Left lung (tissue), 10 donors: ENCODE data around the gene CDH1. TPM values are rescaled to one million over a fixed set of nuclear protein-coding genes. Genes with fewer than 3 reads are reported as not detected.

Experiments
- ATAC-seq: fragments of 200-7000 bp; cut with Tn5 transposase; one replicate; pipeline ENCODE4 v1.9.1; 2020; ENCODE audit warnings: moderate library complexity
- DNase-seq, 4 donors: peaks; one replicate each; pipeline ENCODE4 v3.0.0-alpha.2; 2013 to 2020
- H3K27ac ChIP-seq, 2 donors: fragments of 200-600 bp; sonication (generic) in 1 of 2; one replicate each; pipeline versions ENCODE4 v1.5.0 to v1.8.0; 2020 to 2021
- H3K27me3 ChIP-seq, 2 donors: fragments of 200-600 bp; sonication (generic) in 1 of 2; one replicate each; pipeline versions ENCODE4 v1.5.0 to v1.8.0; 2020 to 2021
- H3K36me3 ChIP-seq, 2 donors: fragments of 200-600 bp; sonication (generic) in 1 of 2; one replicate each; pipeline versions ENCODE4 v1.5.0 to v1.8.0; 2020 to 2021
- H3K4me1 ChIP-seq, 2 donors: fragments of 200-600 bp; one replicate each; pipeline ENCODE4 v1.8.0; 2021
- H3K4me3 ChIP-seq, 2 donors: fragments of 200-600 bp; sonication (generic) in 1 of 2; one replicate each; pipeline versions ENCODE4 v1.5.0 to v1.8.0; 2020 to 2021; ENCODE audit warnings: mild to moderate bottlenecking in 1 of 2
- H3K9me3 ChIP-seq, 2 donors: fragments of 200-600 bp; sonication (generic) in 1 of 2; one replicate each; pipeline versions ENCODE4 v1.5.0 to v1.8.0; 2020 to 2021
- CTCF ChIP-seq, 2 donors: fragments of 200-600 bp; sonication (generic) in 1 of 2; IDR thresholded peaks; one replicate each; pipeline versions ENCODE4 v1.5.0 to v1.8.0; 2021; ENCODE audit warnings: antibody characterized with exemption in 2 of 2
- intact Hi-C, 2 donors: fragments of 100-400 bp; cut with DNase I; formaldehyde crosslinking; loops; one replicate each; pipeline versions ENCODE4 v1.11.2 to v1.14.2; 2022
- polyA plus RNA-seq, 6 donors: library from polyadenylated mRNA; unstranded; fragments of 120-200 nt; gene quantifications; one replicate each; pipeline ENCODE4 v1.2.1, GENCODE V29; 2013; ENCODE audit not compliant: insufficient read length in 6 of 6
- total RNA-seq, 2 donors: library from RNA; stranded (reverse); fragmentation: NEBNext Ultra II Directional; extraction: Animal tissue kit (Norgen Biotek cat#: 25700); gene quantifications; one replicate each; pipeline ENCODE4 v1.2.1, GENCODE V29; 2021
- donor health status: DM: no; HTN: yes; CAD: no.
- donor health status: DM: no; HTN: no; CAD: no.

Gene CDH1
- total and polyA plus RNA-seq, 8 donors = 123 to 292 (median 164) TPM

GRCh38 chr16:68875871-68876270 lies 138.8 kb downstream of the CDH1 start:
- Histone ChIP-seq H3K9me3 (no peaks in the 10 kb centered on the region), H3K36me3 (peaks cover 0 to 88% of the 10 kb centered on the region in 2 donors), H3K4me1 (no peaks in the 10 kb centered on the region), H3K27me3 (no peaks in the 10 kb centered on the region), H3K27ac (no peak overlapping the region), H3K4me3 (no peak overlapping the region)
- intact Hi-C loops = no loop called here
- no peak for ATAC-seq
- no peak for TF ChIP-seq CTCF (IDR thresholded peaks at IDR 0.05)
- DNase-seq = no peak

GRCh38 chr16:68883685-68884084 lies 146.6 kb downstream of the CDH1 start:
- H3K27ac ChIP-seq = no peak overlapping the region
- intact Hi-C loops = no loop called here
- H3K36me3 ChIP-seq = peaks cover 0 to 53% of the 10 kb centered on the region in 2 donors
- no peaks in the 10 kb centered on the region for H3K9me3 ChIP-seq
- no peaks in the 10 kb centered on the region for H3K27me3 ChIP-seq
- no peak overlapping the region for H3K4me3 ChIP-seq
- TF ChIP-seq CTCF (IDR thresholded peaks at IDR 0.05) = no peak
- DNase-seq = no peak
- no peak for ATAC-seq
- H3K4me1 ChIP-seq = no peaks in the 10 kb centered on the region

GRCh38 chr16:68884401-68884800 lies 147.3 kb downstream of the CDH1 start:
- Histone ChIP-seq H3K4me3 (no peak overlapping the region), H3K9me3 (no peaks in the 10 kb centered on the region), H3K27ac (no peak overlapping the region), H3K36me3 (peaks cover 0 to 46% of the 10 kb centered on the region in 2 donors), H3K27me3 (no peaks in the 10 kb centered on the region), H3K4me1 (peaks cover 0 to 2% of the 10 kb centered on the region in 2 donors)
- no peak for DNase-seq
- intact Hi-C loops = no loop called here
- no peak for ATAC-seq
- TF ChIP-seq CTCF (IDR thresholded peaks at IDR 0.05) = no peak

Other genes starting within 250 kb of the CDH1 start
- gene ZFP90, start 198.0 kb upstream of the CDH1 start, total RNA-seq = 10 to 100 TPM; 16.8 to 23.3 TPM
- gene ZFP90, start 198.0 kb upstream of the CDH1 start, polyA plus RNA-seq = 10 to 100 TPM; 44.3 to 53.8 (median 47.6) TPM
- gene CDH3, start 92.0 kb upstream of the CDH1 start, total RNA-seq = 10 to 100 TPM; 12.8 to 59.7 TPM
- gene CDH3, start 92.0 kb upstream of the CDH1 start, polyA plus RNA-seq = 10 to 100 TPM; 36.6 to 54.8 (median 47.6) TPM
- gene TANGO6, start 106.2 kb downstream of the CDH1 start, total RNA-seq = 10 to 100 TPM; 17.6 to 24.1 TPM
- gene TANGO6, start 106.2 kb downstream of the CDH1 start, polyA plus RNA-seq = 1 to 10 TPM; 6.3 to 9.5 (median 7.6) TPM